Activated CD8-positive, alpha-beta T cell treated with anti-CD3 and anti-CD28 coated beads, Interleukin-2, amount 10 ng/mL, durations not matched to agents 7 days and 5 days (primary cell): ENCODE data around the gene ANKAR. TPM values are rescaled to one million over a fixed set of nuclear protein-coding genes. Genes with fewer than 3 reads are reported as not detected.
"Not testable (repeated sequence)": the region's sequence is repeated elsewhere in the genome, so short reads cannot be mapped to it uniquely, and the experiment has no call there.

ENCODE experiments used
- ATAC-seq: fragments of 150-1000 bp; cut with Tn5 transposase; one replicate; pipeline ENCODE4 v1.10.0; 2021; ENCODE audit warnings: moderate library complexity
- CTCF ChIA-PET: fragments of 350-600 bp; sonication (Branson Sonifier 250); formaldehyde crosslinking; loops from one replicate; lab custom pipeline; 2021; ENCODE audit warnings: antibody characterized with exemption; lab: Charles Lee
- POLR2A ChIA-PET: fragments of 350-600 bp; sonication (Branson Sonifier 250); formaldehyde crosslinking; loops from one replicate; lab custom pipeline; 2021; ENCODE audit warnings: antibody characterized with exemption; lab: Charles Lee
- DNase-seq: peaks from one replicate; pipeline ENCODE4 v3.0.0-alpha.2; 2020
- H3K27ac Mint-ChIP-seq: one replicate; pipeline ENCODE4 v1.8.0; 2021; ENCODE audit warnings: mild to moderate bottlenecking, mixed read lengths
- H3K27me3 Mint-ChIP-seq: one replicate; pipeline ENCODE4 v1.8.0; 2021; ENCODE audit warnings: low read depth, mixed read lengths
- H3K36me3 Mint-ChIP-seq: one replicate; pipeline ENCODE4 v1.8.0; 2021; ENCODE audit warnings: low read depth, mixed read lengths
- H3K4me1 Mint-ChIP-seq: one replicate; pipeline ENCODE4 v1.8.0; 2021; ENCODE audit warnings: low read depth, mixed read lengths
- H3K4me3 Mint-ChIP-seq: one replicate; pipeline ENCODE4 v1.8.0; 2021; ENCODE audit warnings: mild to moderate bottlenecking, mixed read lengths
- H3K9me3 Mint-ChIP-seq: one replicate; pipeline ENCODE4 v1.8.0; 2022; ENCODE audit warnings: mixed read lengths; ENCODE audit not compliant: insufficient read depth
- total RNA-seq, 2 experiments: library from RNA; stranded (reverse); gene quantifications; one replicate each; pipeline ENCODE4 v1.2.3, GENCODE V29; 2021

Gene ANKAR
- total RNA-seq, 2 experiments from 2014 or later, result 4.8 to 5.2 TPM

DNA sequence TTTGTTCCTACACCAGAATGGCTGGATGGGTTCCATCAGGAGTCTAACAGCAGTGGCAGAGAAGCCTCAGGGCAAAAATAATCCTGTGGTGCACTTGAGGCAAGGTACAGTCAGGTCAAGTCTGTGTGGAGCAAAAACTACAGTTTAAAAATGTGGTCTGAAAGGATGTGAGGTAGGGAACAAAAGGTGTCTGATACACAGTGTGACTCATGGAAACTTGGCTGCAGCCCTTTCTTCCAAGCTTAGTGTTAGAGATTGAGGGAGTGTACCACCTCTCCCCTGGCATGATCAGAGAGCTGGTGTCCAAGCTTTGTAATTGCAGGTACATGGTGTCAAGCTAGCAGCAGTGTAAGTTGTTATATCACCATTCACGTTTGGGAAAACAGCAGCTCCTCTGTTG lies 8.9 kb downstream of the ANKAR start:
- CTCF ChIA-PET, result interaction anchor here (1.0 to 1.9 kb wide), 2 partner anchors 9 to 11 kb away, joined by 4 to 10 read pairs; no protein-coding TSS in a partner anchor
- no peak overlapping the region for H3K4me3 Mint-ChIP-seq

DNA sequence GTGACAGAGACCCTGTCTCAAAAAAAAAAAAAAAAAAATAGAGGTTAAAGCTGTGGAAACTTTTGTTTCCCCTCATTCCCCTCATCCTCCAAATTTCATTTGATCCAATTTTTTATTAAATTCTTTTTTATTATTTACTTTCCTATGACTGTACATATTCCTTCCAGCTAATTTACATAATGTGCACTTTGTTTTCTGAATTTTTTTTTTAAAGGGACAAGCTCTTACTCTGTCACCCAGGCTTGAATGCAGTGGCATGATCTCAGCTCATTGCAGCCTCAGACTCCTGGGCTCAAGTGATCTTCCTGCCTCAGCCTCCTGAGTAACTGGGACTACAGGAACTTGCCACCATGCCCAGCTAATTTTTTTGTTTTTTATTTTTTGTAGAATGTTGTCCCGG lies 10.3 kb downstream of the ANKAR start:
- Mint-ChIP-seq H3K27ac (no peak overlapping the region), H3K9me3 (no peaks in the 10 kb centered on the region), H3K27me3 (no peaks in the 10 kb centered on the region), H3K36me3 (peaks cover 2% of the 10 kb centered on the region), H3K4me1 (peaks cover 17% of the 10 kb centered on the region), H3K4me3 (no peak overlapping the region)
- DNase-seq (no peak), ATAC-seq (no peak)
- POLR2A ChIA-PET, result interaction anchor here (0.6 to 1.5 kb wide), 2 partner anchors 10 to 14 kb away, joined by 3 to 4 read pairs; partner anchors contain the start of gene ANKAR
- CTCF ChIA-PET, result interaction anchor here (0.7 to 1.9 kb wide), 3 partner anchors 9 to 78 kb away, joined by 3 to 10 read pairs (median 6); partner anchors contain the start of gene OSGEPL1

More for the DNA sequence above, 8.9 kb downstream of the ANKAR start:
- H3K4me1 Mint-ChIP-seq, result peaks cover 25% of the 10 kb centered on the region
- DNase-seq (no peak), ATAC-seq (no peak)
- POLR2A ChIA-PET, result interaction anchor here (1.5 kb wide), 1 partner anchor 9 kb away, joined by 4 read pairs; the partner anchor contains the start of gene ANKAR
- H3K36me3 Mint-ChIP-seq, result peaks cover 6% of the 10 kb centered on the region
- H3K27me3 Mint-ChIP-seq, result no peaks in the 10 kb centered on the region
- H3K9me3 Mint-ChIP-seq, result peaks cover 5% of the 10 kb centered on the region
- H3K27ac Mint-ChIP-seq, result no peak overlapping the region

DNA sequence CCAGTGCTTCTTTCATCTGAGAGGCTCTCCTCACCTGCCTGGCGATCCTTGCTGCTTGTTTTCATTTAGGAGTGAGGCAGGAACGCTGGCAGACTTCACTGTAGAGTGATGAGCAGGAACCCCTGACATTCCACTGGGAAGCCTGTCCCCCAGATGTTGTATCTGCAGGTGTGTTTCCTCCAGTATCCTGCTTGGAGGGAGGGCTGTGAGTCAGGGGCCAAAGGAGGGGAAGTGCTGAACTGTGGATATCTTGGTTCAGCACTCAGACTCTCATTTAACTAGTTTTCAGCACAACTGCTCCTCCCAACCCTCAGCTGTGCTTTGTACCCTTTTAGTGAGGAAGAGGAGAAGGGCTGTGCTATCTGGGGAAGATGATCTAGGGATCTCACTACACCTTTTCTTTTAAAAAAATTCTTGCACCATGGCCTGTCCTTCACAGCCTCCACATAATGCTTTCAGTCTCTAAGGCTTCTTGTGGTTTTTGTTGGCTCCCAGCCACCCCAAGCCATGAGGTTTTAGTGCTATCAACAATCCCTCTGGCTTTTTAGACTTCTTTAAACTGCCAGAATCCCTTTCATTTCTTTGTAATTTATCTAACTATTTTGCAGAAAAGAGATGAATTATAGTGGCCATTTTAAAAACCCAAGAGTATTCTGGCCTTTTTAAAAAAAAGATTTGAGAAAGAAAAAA lies 11.2 kb downstream of the ANKAR start:
- Mint-ChIP-seq H3K9me3 (no peaks in the 10 kb centered on the region), H3K4me1 (peaks cover 9% of the 10 kb centered on the region), H3K36me3 (no peaks in the 10 kb centered on the region), H3K4me3 (no peak overlapping the region), H3K27ac (peak overlapping the region; percentile 13), H3K27me3 (no peaks in the 10 kb centered on the region)
- ATAC-seq (peak; percentile 27), DNase-seq (no peak)
- ChIA-PET POLR2A (no interaction called here), CTCF (interaction anchor here (1.9 kb wide), 1 partner anchor 10 kb away, joined by 6 read pairs; no protein-coding TSS in a partner anchor)

DNA sequence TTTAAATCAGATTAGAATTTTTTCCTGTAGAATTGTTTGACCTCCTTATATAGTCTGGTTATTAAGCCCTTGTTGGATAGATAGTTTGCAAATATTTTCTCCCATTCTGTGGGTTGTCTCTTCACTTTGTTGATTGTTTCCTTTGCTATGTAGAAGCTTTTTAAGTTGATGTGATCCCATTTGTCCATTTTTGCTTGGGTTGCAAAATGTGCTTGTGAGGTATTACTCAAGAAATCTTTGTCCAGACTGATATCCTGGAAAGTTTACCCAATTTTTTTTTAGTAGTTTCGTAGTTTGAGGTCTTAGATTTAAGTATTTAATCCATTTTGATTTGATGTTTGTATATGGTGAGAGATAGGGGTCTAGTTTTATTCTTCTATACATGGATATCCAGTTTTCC lies 13.3 kb downstream of the ANKAR start:
- H3K9me3 Mint-ChIP-seq, H3K4me3 Mint-ChIP-seq, POLR2A ChIA-PET, H3K4me1 Mint-ChIP-seq, H3K27ac Mint-ChIP-seq, H3K27me3 Mint-ChIP-seq, ATAC-seq, H3K36me3 Mint-ChIP-seq, CTCF ChIA-PET, DNase-seq: not testable (repeated sequence)

DNA sequence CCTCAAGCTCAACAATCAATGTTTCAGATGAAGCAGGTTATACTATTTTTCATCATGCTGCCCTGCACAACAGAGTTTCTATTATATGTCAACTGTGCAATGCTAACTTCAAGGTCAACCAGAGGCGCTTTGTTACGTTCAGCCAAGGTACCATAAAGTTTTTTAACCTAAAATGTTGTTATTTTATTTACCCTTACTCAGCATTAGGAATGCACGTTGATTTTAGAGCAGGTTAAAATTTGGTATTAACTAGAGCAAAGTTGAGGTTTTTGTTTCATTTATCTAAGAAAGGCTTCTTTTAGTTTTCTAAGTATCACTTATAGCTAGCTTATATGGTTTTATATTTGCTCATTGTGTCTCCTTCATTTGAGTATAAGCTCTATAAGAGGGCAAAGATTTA lies 21.8 kb downstream of the ANKAR start:
- H3K36me3 Mint-ChIP-seq, result peaks cover 2% of the 10 kb centered on the region
- CTCF ChIA-PET, result interaction anchor here (1.0 to 7.3 kb wide), 6 partner anchors 9 to 63 kb away, joined by 3 to 103 read pairs (median 12); partner anchors contain the start of genes ANKAR and ASNSD1
- H3K4me1 Mint-ChIP-seq, result peaks cover 4% of the 10 kb centered on the region
- H3K4me3 Mint-ChIP-seq, result no peak overlapping the region
- POLR2A ChIA-PET, result interaction anchor here (0.6 kb wide), 1 partner anchor 67 kb away, joined by 3 read pairs; no protein-coding TSS in a partner anchor
- no peaks in the 10 kb centered on the region for H3K9me3 Mint-ChIP-seq
- H3K27me3 Mint-ChIP-seq, result no peaks in the 10 kb centered on the region
- no peak overlapping the region for H3K27ac Mint-ChIP-seq
- no peak for DNase-seq
- no peak for ATAC-seq

DNA sequence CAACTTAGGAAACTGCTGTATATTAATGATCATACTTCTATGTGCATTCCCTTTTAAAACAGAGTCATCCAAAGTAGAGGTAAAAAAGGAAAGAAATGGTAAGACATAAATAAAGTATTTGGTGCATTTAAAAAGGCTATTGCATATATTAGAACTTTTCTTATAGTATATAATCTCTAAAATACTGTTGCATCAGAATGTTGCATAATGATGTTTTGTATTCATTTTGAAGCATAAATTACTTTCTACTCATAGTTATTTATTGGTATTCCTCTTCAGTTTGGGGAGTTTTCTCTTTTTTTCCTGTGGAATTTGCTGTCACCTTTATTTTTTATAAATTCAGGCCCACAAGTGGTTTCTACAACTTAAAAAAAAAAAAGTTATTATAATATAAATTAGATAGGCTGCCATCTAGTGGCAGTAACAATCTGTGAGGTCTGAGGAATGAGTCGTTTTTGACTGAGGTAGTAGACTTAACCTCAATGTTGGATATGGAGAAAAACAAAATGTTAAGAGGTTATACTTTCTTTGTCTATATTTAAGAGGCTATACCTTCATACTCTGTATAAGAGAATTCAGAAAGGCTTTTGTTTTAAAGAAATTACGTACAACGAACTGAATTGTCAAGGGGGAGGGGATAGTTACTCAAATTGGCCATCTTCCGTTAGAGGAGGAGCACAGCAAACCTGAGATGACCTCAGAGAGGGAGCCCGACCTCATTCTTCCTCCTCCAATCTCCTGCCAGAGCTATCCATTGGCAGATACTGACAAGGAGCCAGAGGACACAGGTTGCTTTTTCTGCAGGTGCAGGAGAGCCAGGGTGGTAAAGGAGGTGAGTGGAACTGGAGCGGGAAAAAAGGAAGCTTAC lies 23.8 kb downstream of the ANKAR start:
- Mint-ChIP-seq H3K4me3 (no peak overlapping the region), H3K9me3 (no peaks in the 10 kb centered on the region), H3K4me1 (peaks cover 4% of the 10 kb centered on the region), H3K27me3 (no peaks in the 10 kb centered on the region), H3K36me3 (peaks cover 2% of the 10 kb centered on the region), H3K27ac (no peak overlapping the region)
- peak; percentile 62 for DNase-seq
- POLR2A ChIA-PET, result interaction anchor here (0.5 kb wide), 1 partner anchor 13 kb away, joined by 3 read pairs; no protein-coding TSS in a partner anchor
- peak; percentile 58 for ATAC-seq
- CTCF ChIA-PET, result interaction anchor here (0.5 to 2.0 kb wide), 12 partner anchors 10 to 1473 kb away, joined by 3 to 23 read pairs (median 4); partner anchors contain the start of genes ANKAR, ASNSD1 and OSGEPL1

DNA sequence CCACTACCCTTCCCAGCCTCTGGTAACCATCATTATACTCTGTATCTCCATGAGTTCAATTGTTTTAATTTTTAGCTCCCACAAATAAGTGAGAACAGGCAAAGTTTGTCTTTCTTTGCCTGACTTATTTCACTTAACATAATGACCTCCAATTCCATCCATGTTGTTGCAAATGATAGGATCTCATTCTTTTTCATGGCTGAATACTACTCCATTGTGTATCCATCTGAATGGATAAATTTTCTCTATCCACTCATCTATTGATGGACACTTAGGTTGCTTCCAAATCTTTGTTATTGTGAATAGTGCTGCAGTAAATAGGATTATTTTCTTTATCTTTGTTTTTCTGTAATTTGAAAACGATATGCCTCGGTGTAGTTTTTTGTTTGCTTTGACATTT lies 26.2 kb downstream of the ANKAR start:
- ChIA-PET CTCF (interaction anchor here (0.9 to 3.0 kb wide), 3 partner anchors 33 to 41 kb away, joined by 3 to 22 read pairs (median 6); partner anchors contain the start of gene ASNSD1), POLR2A (no interaction called here)
- no peaks in the 10 kb centered on the region for H3K9me3 Mint-ChIP-seq
- H3K36me3 Mint-ChIP-seq, result peaks cover 2% of the 10 kb centered on the region
- ATAC-seq (no peak), DNase-seq (no peak)
- H3K27me3 Mint-ChIP-seq, result no peaks in the 10 kb centered on the region
- H3K27ac Mint-ChIP-seq, result no peak overlapping the region
- peaks cover 4% of the 10 kb centered on the region for H3K4me1 Mint-ChIP-seq
- H3K4me3 Mint-ChIP-seq, result no peak overlapping the region

DNA sequence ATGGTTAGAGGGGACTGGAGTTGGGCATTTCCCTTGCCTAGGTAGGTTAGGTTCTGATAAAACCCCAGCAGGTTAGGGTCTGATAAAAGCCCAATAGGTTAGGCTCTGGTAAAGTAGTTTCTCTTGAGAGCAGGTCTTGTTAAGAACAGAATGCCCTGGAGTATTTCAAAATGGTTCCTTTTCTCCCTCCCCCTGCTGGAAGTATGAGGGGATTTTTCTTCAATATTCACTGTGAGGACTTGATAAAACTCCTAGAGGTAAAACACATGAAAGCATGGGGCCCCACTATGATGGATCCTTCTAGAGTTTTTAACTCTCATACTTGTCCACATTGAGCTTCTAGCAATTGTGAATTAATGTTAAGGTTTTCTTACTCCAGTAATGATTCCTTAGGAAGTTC lies 27.6 kb downstream of the ANKAR start:
- POLR2A ChIA-PET, result no interaction called here
- H3K36me3 Mint-ChIP-seq, result no peaks in the 10 kb centered on the region
- DNase-seq, result no peak
- CTCF ChIA-PET, result interaction anchor here (1.1 to 3.0 kb wide), 4 partner anchors 28 to 43 kb away, joined by 4 to 22 read pairs (median 6); partner anchors contain the start of gene ASNSD1
- H3K4me3 Mint-ChIP-seq, result no peak overlapping the region
- no peaks in the 10 kb centered on the region for H3K27me3 Mint-ChIP-seq
- H3K27ac Mint-ChIP-seq, result no peak overlapping the region
- H3K4me1 Mint-ChIP-seq, result peaks cover 4% of the 10 kb centered on the region
- no peak for ATAC-seq
- H3K9me3 Mint-ChIP-seq, result no peaks in the 10 kb centered on the region

DNA sequence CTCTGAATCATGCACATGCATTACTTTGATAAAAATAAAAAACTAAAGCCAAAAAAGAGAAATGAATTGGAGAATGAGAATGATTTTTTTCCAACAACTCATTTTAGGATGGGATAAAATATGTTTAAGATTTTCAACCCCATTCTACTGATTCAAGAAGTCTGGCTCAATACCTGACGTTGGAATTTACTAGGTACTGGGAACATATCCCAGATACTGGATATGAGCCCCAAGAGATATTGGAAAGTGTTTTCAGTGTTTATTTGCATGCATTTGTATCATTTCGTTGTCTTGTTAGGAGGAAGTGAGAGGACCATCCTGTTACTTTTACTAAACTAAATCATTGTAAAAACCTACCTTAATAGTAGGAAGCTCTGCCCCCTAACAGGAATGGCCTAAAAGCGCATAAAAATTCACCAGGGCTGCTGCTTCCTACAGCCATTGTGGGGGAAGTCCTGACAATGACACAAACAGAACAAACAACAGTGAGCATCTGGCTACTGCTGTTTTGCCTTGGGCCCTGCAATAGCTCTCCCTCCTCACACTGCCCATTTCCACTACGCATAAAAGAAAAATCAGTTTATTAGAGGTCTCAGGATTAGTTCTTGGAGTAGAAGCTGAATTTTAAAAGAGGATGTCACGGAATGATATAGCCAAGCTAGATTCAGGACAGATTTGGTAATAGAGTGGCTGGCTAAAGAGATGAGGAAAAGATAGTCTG lies 35.2 kb downstream of the ANKAR start:
- H3K27ac Mint-ChIP-seq, result no peak overlapping the region
- H3K4me1 Mint-ChIP-seq, result no peaks in the 10 kb centered on the region
- ChIA-PET POLR2A (no interaction called here), CTCF (interaction anchor here (1.3 kb wide), 1 partner anchor 50 kb away, joined by 3 read pairs; no protein-coding TSS in a partner anchor)
- H3K36me3 Mint-ChIP-seq, result peaks cover 4% of the 10 kb centered on the region
- H3K4me3 Mint-ChIP-seq, result no peak overlapping the region
- H3K9me3 Mint-ChIP-seq, result no peaks in the 10 kb centered on the region
- no peak for ATAC-seq
- no peaks in the 10 kb centered on the region for H3K27me3 Mint-ChIP-seq
- no peak for DNase-seq

DNA sequence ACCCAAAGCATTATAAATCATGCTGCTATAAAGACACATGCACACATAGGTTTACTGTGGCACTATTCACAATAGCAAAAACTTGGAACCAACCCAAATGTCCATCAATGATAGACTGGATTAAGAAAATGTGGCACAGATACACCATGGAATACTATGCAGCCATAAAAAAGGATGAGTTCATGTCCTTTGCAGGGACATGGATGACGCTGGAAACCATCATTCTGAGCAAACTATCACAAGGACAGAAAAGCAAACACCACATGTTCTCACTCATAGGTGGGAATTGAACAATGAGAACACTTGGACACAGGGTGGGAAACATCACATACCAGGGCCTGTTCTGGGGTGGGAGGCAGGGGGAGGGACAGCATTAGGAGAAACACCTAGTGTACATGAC lies 43.1 kb downstream of the ANKAR start:
- POLR2A ChIA-PET, H3K4me3 Mint-ChIP-seq, H3K27ac Mint-ChIP-seq, H3K36me3 Mint-ChIP-seq, CTCF ChIA-PET, H3K9me3 Mint-ChIP-seq, ATAC-seq, H3K4me1 Mint-ChIP-seq, DNase-seq, H3K27me3 Mint-ChIP-seq: not testable (repeated sequence)

DNA sequence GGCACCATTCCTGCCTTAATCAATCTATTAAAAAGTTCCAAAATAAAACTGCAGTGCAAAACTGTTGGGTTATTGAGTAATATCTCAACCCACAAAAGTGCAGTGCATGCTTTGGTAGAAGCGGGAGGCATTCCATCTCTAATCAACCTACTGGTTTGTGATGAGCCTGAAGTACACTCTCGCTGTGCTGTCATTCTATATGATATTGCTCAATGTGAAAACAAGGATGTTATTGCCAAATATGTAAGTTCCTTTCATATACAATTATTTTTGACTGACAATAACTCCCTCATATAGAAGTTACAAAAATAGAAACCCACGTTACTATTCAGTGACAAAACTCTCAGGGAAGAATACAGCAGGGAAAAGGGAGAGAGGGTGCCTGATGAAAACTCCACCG lies 45.1 kb downstream of the ANKAR start:
- CTCF ChIA-PET, result no interaction called here
- Mint-ChIP-seq H3K4me1 (no peaks in the 10 kb centered on the region), H3K4me3 (no peak overlapping the region), H3K27ac (no peak overlapping the region), H3K27me3 (no peaks in the 10 kb centered on the region), H3K9me3 (no peaks in the 10 kb centered on the region), H3K36me3 (no peaks in the 10 kb centered on the region)
- POLR2A ChIA-PET, result no interaction called here
- ATAC-seq (no peak), DNase-seq (no peak)
